NB4 (cell line): ENCODE results near the gene DGCR2.

Experiments used
- DNase-seq: peaks from one replicate; pipeline ENCODE4 v3.0.0; 2010; ENCODE audit warnings: low read depth
- H3K4me3 ChIP-seq: one replicate; pipeline ENCODE4 v1.5.1; 2011; ENCODE audit warnings: mild to moderate bottlenecking, low read depth, low read length, moderate library complexity
- MAX ChIP-seq: IDR thresholded peaks from 2 replicates; pipeline ENCODE4 v1.6.1; 2011; ENCODE audit warnings: low read depth, low read length
- MYC ChIP-seq: IDR thresholded peaks from 2 replicates; pipeline ENCODE4 v1.6.1; 2011; ENCODE audit warnings: low read depth, low read length
- POLR2A ChIP-seq: IDR thresholded peaks from 2 replicates; pipeline ENCODE4 v1.6.1; 2011; ENCODE audit warnings: mild to moderate bottlenecking; ENCODE audit not compliant: insufficient read length; ENCODE audit errors: extremely low read depth
- TF ChIP-seq, protein P1 (sequence below): IDR thresholded peaks from one replicate; pipeline ENCODE4 v1.5.1; 2012; ENCODE audit warnings: low read depth, low read length

DGCR2 gene

GRCh38 chr22:19143212-19143611 is 21.0 kb upstream of the DGCR2 start:
- H3K4me3 ChIP-seq, result peak overlapping the region; percentile 81

DNA sequence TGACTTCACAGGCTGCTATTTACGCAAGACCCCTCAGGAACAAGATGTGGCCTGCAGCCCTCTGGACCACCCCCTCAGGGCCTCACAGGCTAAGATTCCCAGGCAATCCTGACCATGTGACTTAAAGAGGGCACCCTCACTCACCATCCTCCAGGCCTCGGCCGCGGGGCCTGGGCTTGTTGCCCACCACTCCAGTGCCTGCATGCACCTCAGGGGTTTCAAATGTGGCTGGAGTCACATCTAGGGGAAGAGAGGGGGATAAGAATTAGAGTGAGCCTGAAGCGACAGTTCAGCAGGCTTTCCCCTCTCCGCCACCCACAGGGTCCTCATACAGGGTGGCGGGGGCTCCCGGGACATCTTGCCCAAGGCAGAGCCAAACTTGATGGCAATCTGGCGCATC is 20.2 kb upstream of the DGCR2 start:
- no peak for DNase-seq
- no peak overlapping the region for H3K4me3 ChIP-seq
- no peak for TF ChIP-seq MAX
- TF ChIP-seq, protein P1, sequence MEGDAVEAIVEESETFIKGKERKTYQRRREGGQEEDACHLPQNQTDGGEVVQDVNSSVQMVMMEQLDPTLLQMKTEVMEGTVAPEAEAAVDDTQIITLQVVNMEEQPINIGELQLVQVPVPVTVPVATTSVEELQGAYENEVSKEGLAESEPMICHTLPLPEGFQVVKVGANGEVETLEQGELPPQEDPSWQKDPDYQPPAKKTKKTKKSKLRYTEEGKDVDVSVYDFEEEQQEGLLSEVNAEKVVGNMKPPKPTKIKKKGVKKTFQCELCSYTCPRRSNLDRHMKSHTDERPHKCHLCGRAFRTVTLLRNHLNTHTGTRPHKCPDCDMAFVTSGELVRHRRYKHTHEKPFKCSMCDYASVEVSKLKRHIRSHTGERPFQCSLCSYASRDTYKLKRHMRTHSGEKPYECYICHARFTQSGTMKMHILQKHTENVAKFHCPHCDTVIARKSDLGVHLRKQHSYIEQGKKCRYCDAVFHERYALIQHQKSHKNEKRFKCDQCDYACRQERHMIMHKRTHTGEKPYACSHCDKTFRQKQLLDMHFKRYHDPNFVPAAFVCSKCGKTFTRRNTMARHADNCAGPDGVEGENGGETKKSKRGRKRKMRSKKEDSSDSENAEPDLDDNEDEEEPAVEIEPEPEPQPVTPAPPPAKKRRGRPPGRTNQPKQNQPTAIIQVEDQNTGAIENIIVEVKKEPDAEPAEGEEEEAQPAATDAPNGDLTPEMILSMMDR, result no peak
- no peak for TF ChIP-seq POLR2A
- TF ChIP-seq MYC, result no peak

More at GRCh38 chr22:19143212-19143611, 21.0 kb upstream of the DGCR2 start:
- TF ChIP-seq MAX (no peak), POLR2A (no peak)
- TF ChIP-seq, protein P1, result no peak
- no peak for DNase-seq

DNA sequence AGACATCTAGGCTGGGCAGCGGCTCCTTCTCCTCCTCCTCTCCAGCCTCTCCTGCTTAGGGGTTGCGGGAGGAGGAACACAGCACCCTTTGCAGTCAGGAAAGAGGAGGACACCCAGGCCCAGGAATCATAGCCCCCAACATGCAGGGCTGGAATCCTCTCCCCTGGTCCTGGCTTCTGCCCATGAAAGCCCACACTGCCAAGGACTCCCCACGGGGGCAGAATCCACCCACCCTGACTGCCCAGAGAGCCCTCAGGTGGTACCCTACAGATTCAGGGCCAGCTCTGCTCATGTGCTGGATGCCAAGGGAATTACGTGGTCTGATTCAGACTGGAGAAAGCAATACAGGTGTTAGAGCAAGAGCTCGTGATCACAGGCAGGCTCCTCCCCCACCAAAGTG is 17.8 kb upstream of the DGCR2 start:
- H3K4me3 ChIP-seq, result no peak overlapping the region
- no peak for DNase-seq
- TF ChIP-seq POLR2A (no peak), MYC (no peak), MAX (no peak)
- TF ChIP-seq, protein P1, result no peak

DNA sequence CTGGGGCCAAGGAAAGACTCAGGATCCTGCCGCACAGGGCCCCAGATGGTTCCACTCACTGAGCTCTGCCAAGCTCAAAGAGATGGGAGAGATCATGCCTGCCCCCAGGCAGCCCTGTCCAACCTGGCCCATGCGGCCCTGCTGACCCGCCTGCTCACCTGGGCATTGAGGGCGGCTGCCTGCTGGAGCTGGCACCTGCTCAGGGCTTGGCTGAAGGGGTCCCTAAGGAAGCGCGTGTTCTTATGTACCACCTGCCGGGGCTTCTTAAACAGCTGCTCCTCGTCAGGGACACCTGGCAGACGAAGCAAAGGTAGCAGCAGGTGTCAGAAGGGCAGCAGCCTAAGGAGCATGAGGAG is 16.8 kb upstream of the DGCR2 start:
- TF ChIP-seq, protein P1, result no peak
- no peak for TF ChIP-seq MAX
- no peak for TF ChIP-seq MYC
- TF ChIP-seq POLR2A, result no peak
- H3K4me3 ChIP-seq, result no peak overlapping the region
- DNase-seq, result no peak

DNA sequence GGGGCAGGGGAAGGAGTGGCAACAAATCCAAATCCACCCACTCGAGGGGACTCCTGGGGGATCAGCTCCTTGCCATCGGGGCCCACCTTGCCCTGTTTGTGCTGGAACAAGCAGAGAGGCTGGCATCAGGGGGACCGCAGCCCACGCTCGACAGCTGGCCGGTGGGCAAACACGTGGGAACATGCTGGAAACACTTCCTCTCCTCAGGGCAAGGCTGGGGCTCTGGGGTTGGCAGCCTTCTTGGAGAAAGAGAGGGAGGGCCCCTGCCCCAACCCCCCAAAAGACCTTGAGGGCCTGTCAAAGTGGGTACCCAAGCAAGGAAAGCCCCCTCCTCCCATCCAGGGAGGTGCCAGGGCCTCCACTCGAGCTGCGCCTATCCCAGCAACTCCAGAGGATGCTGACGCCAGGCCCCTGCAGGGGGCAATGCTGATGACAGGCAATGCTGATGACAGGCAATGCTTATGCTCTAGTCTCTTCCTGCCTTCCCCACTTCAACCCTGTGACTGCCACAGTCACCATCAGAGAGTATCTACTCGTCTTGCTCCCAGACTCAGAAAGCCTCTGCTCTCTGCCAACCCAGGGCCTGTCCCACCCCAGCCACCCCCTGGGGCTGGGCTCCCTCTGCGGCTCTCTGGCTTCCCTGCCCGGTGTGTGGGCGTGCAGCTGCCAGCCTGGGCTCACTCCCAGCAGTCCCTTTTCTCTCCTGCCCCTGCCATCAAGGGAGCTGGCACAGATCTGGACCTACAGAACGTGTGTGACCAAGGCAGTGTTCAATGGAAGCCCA is 16.2 kb upstream of the DGCR2 start:
- TF ChIP-seq, protein P1, result no peak
- TF ChIP-seq MYC, result no peak
- TF ChIP-seq POLR2A, result no peak
- no peak for TF ChIP-seq MAX
- DNase-seq, result no peak

More for the DNA sequence above, 16.2 kb upstream of the DGCR2 start:
- no peak overlapping the region for H3K4me3 ChIP-seq
